GM06990 (cell line): ENCODE results near the gene ULK4.

Experiments used
- DNase-seq: peaks from one replicate; pipeline ENCODE4 v3.0.0-alpha.2; 2011; ENCODE audit not compliant: insufficient read length; ENCODE audit errors: extremely low read depth
- H3K27me3 ChIP-seq: replicated peaks from 2 replicates; pipeline ENCODE4 v1.6.0; 2011; ENCODE audit warnings: low read length; ENCODE audit not compliant: control insufficient read depth, insufficient read depth
- H3K36me3 ChIP-seq: 2 replicates; pipeline ENCODE4 v1.5.1; 2011; ENCODE audit warnings: low read length; ENCODE audit not compliant: control insufficient read depth, insufficient read depth
- H3K4me3 ChIP-seq: replicated peaks from 2 replicates; pipeline ENCODE4 v1.5.1; 2011; ENCODE audit warnings: low read depth, mild to moderate bottlenecking, control low read depth, low read length
- CTCF ChIP-seq: IDR thresholded peaks from 2 replicates; pipeline ENCODE4 v1.5.1; 2011; ENCODE audit warnings: low read length, control low read depth, mild to moderate bottlenecking, inconsistent platforms; ENCODE audit not compliant: insufficient read depth, poor library complexity, severe bottlenecking

The ULK4 gene

GRCh38 chr3:41690766-41691563 is 270.9 kb downstream of the ULK4 start:
- no peak for TF ChIP-seq CTCF
- DNase-seq, result no peak
- H3K4me3 ChIP-seq, result no peak overlapping the region
- H3K27me3 ChIP-seq, result no peaks in the 10 kb centered on the region
- no peaks in the 10 kb centered on the region for H3K36me3 ChIP-seq

- Histone ChIP-seq H3K36me3 (no peaks in the 10 kb centered on the region), H3K4me3 (no peak overlapping the region), H3K27me3 (no peaks in the 10 kb centered on the region)
- DNase-seq, result no peak
- no peak for TF ChIP-seq CTCF
These were observed 273.1 kb downstream of the ULK4 start for GRCh38 chr3:41688595-41689380.

GRCh38 chr3:41684797-41685735 is 276.8 kb downstream of the ULK4 start:
- DNase-seq, result no peak
- no peaks in the 10 kb centered on the region for H3K27me3 ChIP-seq
- TF ChIP-seq CTCF, result no peak

GRCh38 chr3:41683666-41684350 is 278.1 kb downstream of the ULK4 start:
- no peak for DNase-seq
- Histone ChIP-seq H3K27me3 (no peaks in the 10 kb centered on the region), H3K36me3 (no peaks in the 10 kb centered on the region), H3K4me3 (no peak overlapping the region)
- TF ChIP-seq CTCF, result no peak

More at GRCh38 chr3:41684797-41685735, 276.8 kb downstream of the ULK4 start:
- no peaks in the 10 kb centered on the region for H3K36me3 ChIP-seq
- H3K4me3 ChIP-seq, result no peak overlapping the region

GRCh38 chr3:41682996-41683395 is 278.9 kb downstream of the ULK4 start:
- no peak for TF ChIP-seq CTCF
- no peaks in the 10 kb centered on the region for H3K27me3 ChIP-seq
- no peak overlapping the region for H3K4me3 ChIP-seq
- H3K36me3 ChIP-seq, result no peaks in the 10 kb centered on the region
- DNase-seq, result no peak
